NOMO-1 treated with dmso at 0.1 percent for 144 hours (cell line): ENCODE measurements around the gene EFCAB7.
A peak's percentile ranks its signal among the peaks of the same experiment; 100 is the strongest.
"Not testable (repeated sequence)": the region's sequence is repeated elsewhere in the genome, so short reads cannot be mapped to it uniquely, and the experiment has no call there.

Experiments
- DNase-seq: peaks from one replicate; lab custom pipeline; 2025; ENCODE audit not compliant: unreplicated experiment; lab: John Stamatoyannopoulos, UW

EFCAB7 gene

GRCh38 chr1:63547621-63548294 is 24.4 kb downstream of the EFCAB7 start:
- DNase-seq, result no peak

DNA sequence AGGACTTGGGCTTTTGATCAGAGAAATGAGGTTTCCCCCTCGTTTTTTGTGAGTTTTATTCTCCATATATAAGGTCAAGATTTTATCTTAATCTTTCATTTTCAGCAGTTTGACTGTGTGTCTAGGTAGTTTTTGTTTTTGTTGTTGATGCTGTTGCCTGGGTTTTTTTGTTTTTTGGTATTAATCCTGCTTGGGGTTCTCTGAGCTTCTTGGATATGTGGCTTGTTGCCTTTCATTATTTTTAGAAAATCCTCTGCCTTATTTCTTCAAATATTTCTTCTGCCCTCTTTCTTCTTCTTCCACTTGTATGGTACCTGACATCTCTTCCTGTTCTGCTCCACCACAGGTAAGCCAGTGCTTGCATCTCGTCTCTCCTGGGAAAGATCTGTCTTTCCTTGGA is 25.0 kb downstream of the EFCAB7 start:
- no peak for DNase-seq

DNA sequence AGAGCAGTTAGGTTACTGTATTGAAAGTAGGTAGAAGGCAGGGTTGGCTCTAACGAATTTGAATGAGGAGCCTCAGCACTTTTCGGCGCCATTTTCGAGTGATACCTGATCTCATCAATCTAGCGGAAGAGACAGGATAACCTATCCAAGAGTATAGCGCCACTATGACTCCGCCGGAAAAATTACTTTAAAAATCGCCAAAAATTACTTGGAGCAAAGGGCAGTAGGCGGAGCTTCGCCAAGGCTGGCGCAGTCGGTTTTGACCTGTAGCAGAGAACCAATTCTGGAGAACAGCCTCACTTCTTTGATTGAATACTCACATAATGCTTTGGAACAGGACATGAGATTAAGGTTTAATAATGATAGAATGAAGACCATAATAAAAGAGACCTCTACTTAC is 25.6 kb downstream of the EFCAB7 start:
- no peak for DNase-seq

- no peak for DNase-seq
Observed at GRCh38 chr1:63555480-63555879, 32.2 kb downstream of the EFCAB7 start.

GRCh38 chr1:63557365-63557987 is 34.2 kb downstream of the EFCAB7 start:
- DNase-seq, result peak; percentile 3

DNA sequence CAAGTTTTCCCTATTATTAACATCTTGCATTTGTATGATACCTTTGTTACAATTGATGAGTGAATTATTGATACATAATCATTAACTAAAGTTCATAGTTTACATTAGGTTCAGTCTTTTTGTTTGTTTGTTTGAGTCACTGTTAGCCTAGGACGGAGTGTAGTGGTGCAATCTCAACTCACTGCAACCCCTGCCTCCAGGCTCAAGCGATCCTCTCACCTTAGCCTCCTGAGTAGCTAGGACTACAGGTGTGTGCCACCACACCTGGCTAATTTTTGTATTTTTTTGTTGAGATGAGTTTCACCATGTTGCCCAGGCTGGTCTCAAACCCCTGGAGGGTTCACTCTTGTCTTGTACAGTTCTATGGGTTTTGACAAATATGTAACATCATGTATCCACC is 36.0 kb downstream of the EFCAB7 start:
- DNase-seq, result no peak

GRCh38 chr1:63563745-63564144 is 40.4 kb downstream of the EFCAB7 start:
- DNase-seq, result no peak

DNA sequence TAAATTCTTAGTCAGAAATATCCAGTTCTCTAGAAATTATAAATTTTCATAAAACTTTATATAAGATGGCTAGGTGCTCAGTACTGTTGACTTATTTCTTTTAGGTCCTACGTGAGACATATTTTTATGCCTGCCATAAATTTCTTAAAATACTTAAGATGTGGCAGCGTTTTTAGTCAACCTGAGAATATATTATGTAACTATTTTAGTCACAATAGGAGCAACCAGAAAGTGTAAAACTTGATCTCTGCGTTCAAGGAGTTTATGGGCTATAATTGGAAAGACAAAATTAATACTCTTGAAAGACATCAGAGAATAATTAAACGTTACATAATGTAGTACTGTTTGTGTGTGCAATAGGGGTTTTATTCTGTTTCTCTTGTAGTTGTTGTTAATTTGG is 45.7 kb downstream of the EFCAB7 start:
- no peak for DNase-seq

- DNase-seq, result no peak
Observed at GRCh38 chr1:63569640-63570316, 46.5 kb downstream of the EFCAB7 start.

- DNase-seq, result not testable (repeated sequence)
Observed at GRCh38 chr1:63572686-63573085, 49.4 kb downstream of the EFCAB7 start.

DNA sequence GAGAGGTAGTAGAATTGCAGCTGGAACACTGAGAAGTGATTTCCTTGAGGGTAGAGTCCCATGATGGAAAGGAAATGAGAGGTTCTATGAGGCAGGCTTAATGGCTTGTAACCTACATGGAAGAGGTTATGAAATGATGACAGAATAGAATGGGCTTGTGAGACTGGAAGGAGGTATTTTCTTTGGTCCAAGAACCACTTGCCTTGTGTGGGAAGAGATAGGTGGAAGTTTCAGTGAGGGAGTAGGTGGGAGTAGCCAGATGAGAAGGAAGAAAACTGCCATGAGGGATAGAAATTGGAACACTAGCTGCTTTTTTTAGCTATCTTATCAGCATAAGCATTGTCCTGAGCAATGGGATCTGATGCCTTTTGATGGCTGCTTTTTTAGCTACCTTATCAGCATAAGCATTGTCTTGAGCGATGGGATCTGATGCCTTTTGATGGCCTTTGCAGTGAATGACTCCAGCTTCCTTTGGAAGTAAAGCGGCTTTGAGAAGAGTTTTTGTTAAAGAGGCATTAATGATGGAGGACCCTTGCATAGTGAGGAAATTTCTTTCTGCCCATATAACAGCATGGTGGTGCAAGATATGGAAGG is 51.0 kb downstream of the EFCAB7 start:
- not testable (repeated sequence) for DNase-seq

DNA sequence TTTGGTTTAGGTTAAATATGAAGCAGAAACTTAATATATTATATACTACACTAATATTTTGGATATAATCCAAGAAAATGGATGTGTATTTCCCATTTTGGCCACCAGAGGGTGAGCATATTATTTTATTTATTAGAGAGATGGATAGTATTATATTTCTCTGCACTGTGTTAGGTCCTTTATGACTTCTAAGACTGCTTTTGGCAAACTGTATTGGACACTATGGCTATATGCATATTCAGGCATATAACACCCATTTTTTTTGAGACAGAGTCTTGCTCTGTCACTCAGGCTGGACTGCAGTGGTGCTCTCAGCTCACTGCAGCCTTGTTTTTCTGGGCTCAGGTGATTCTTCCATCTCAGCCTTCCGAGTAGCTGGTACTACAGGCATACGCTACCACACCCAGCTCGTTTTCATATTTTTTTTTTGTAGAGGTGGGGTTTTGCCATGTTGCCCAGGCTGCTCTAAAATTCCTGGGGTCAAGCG is 52.1 kb downstream of the EFCAB7 start:
- DNase-seq, result no peak

GRCh38 chr1:63586326-63586725 is 63.0 kb downstream of the EFCAB7 start:
- not testable (repeated sequence) for DNase-seq

DNA sequence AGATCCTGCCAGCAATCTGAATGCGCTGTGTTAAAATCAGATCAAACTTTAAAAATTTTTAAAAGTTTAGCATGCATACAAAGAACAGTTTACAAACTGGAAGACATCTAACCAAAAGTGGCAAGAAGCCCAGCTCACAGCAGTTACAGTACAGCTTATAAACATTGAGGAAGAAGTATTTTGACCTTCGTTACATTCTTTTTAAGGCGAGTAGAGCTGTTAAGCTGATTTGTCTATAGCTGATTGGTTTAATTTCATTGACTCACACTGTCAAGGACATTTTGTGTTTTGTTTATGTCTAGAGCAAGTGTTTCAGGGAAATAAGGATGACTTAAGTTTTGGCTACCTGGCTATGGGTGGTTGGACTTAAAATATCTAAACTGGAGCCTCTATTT is 66.8 kb downstream of the EFCAB7 start:
- DNase-seq, result no peak

GRCh38 chr1:63592536-63593302 is 69.4 kb downstream of the EFCAB7 start:
- DNase-seq, result no peak

GRCh38 chr1:63593303-63593885 is 70.1 kb downstream of the EFCAB7 start, which contains the start of gene PGM1:
Gene PGM1, plus strand, starts transcription at chr1:63593411. Its CDS starts 78 bp downstream, at chr1:63593489.
- DNase-seq, result peak; percentile 60

- peak; percentile 70 for DNase-seq
Observed at GRCh38 chr1:63593886-63594605, 70.7 kb downstream of the EFCAB7 start.

DNA sequence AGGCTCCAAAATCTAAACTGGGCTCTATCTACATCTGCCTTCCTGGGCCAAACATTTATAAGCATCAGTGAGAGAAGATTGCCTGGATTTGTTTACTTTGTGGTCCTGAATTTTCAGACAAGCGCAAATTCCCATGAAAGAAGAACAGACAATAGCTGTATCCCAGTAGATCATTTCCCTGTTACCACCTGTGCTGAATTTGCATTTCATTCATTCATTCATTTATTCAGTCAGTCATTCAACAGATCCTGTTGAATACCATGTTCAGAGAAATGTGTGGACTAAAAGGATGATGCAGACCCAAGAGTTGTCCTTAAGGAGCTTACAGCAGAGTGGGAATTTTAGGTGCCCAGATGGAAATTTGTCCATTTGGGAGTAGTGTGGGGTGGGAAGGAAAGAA is 72.1 kb downstream of the EFCAB7 start:
- no peak for DNase-seq

DNA sequence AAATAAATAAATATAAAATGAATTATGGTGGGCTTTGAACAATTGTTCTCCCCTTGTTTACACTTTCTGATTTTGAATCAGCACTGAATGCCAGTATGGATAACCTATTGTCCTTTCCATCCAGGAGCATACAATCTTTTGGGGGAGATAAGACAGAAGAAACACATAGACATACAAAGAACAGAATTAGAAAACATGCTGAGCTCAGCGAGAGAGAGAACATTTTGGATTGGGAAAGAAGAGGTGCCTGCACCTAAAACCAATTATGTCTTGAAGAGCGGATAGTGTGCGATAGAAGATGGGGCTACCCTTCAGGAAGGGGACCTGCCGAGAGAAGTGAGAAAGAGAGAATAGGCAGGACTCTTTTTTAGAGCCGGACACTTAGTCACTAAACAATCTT is 76.5 kb downstream of the EFCAB7 start:
- DNase-seq, result no peak

- DNase-seq, result no peak
Observed at GRCh38 chr1:63600248-63600647, 76.9 kb downstream of the EFCAB7 start.
